GM12801 (cell line): ENCODE measurements around the gene TIE1.

ENCODE experiments used
- CTCF ChIP-seq: IDR thresholded peaks from one replicate; pipeline ENCODE4 v1.5.1; 2011; ENCODE audit warnings: control low read depth; ENCODE audit not compliant: insufficient read length; ENCODE audit errors: extremely low read depth

TIE1 gene

GRCh38 chr1:43258370-43258769, 42.4 kb upstream of the TIE1 start:
- no peak for TF ChIP-seq CTCF

- no peak for TF ChIP-seq CTCF
Observed at GRCh38 chr1:43265431-43265830, 35.4 kb upstream of the TIE1 start.

GRCh38 chr1:43266881-43267280, 33.9 kb upstream of the TIE1 start:
- no peak for TF ChIP-seq CTCF

GRCh38 chr1:43267291-43267805, 33.4 kb upstream of the TIE1 start:
- TF ChIP-seq CTCF: no peak

GRCh38 chr1:43267818-43268425, 32.9 kb upstream of the TIE1 start:
- TF ChIP-seq CTCF: no peak

- no peak for TF ChIP-seq CTCF
Observed at GRCh38 chr1:43269627-43270375, 31.0 kb upstream of the TIE1 start, which contains the start of gene TMEM125. TMEM125 (plus strand) TSS chr1:43269983; CDS start chr1:43272723, 2,740 bp downstream.

GRCh38 chr1:43270421-43271095, 30.2 kb upstream of the TIE1 start:
- TF ChIP-seq CTCF: no peak
